ENCODE measurements around the gene PLPP1. TPM values are rescaled to one million over a fixed set of nuclear protein-coding genes. Genes with fewer than 3 reads are reported as not detected.
"Not testable (repeated sequence)": the region's sequence is repeated elsewhere in the genome, so short reads cannot be mapped to it uniquely, and the experiment has no call there.

Gene PLPP1
- total RNA-seq, 1 donor, result 7.2 TPM

DNA sequence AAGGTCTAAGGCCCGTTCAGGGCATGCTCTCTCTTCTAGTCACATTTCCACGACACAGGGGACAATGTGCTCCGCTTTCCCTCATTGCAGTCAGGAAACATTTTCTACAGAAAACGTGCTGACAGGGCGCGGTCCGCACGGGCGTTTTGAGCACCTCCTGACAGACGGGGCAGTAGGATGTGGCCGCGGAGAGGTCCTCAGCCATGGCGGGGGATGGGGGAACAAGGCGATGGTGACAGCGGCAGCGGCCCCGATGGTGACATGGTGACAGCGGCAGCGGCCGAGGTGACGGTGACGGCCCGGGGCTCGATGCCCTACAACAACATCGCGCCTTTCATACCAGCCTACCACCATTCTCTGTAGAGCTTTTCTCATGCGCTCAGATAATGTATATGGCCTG, 4.1 kb downstream of the PLPP1 start:
- Histone ChIP-seq H3K4me1 (ENCODE audit: insufficient read depth, low read length) (peaks cover 13% of the 10 kb centered on the region), H3K4me3 (ENCODE audit: low read length) (no peak overlapping the region), H3K9me3 (ENCODE audit: low read depth, low read length) (no peaks in the 10 kb centered on the region), H3K27me3 (ENCODE audit: insufficient read depth, low read length) (peaks cover 9% of the 10 kb centered on the region)

DNA sequence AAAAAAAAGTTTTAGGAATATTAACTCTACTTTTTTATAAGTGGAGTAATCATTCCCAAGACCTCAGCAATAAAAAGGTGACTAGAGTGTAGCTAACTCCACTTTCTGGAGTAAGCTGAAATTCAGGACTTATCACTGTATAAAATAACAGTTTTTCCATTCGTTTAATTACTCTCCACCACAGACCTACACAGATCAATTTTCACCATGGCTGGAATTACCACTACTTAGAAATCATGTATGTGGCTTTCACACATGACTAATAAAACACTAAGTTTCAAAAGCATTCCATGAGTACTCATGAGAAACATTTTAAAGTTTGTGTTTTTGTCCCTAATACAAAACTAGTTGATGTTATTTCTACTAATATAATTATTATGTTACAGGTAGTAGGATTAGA, 9.9 kb downstream of the PLPP1 start:
- Histone ChIP-seq H3K9me3 (ENCODE audit: low read depth, low read length) (no peaks in the 10 kb centered on the region), H3K4me1 (ENCODE audit: insufficient read depth, low read length) (no peaks in the 10 kb centered on the region), H3K27me3 (ENCODE audit: insufficient read depth, low read length) (no peaks in the 10 kb centered on the region), H3K4me3 (ENCODE audit: low read length) (no peak overlapping the region)

DNA sequence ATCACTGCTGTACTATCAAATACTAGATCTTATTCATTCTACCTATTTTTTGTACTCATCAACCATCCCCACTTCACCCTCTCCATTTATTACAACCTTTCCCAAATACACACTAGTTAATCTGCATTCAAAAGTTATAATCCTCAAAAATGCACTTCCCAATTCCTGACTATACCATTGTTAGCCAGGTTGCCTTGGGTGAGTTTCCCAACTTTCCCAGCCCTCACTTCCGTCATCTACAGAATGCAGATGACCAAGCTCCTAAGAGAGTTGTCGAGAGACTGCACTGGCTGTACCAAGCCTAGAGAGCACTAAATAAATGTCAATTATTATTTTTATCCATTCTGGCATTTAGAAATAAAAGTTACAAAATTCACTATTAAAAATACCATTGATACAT, 11.5 kb downstream of the PLPP1 start:
- Histone ChIP-seq H3K4me3 (ENCODE audit: low read length) (no peak overlapping the region), H3K27me3 (ENCODE audit: insufficient read depth, low read length) (no peaks in the 10 kb centered on the region), H3K4me1 (ENCODE audit: insufficient read depth, low read length) (no peaks in the 10 kb centered on the region), H3K9me3 (ENCODE audit: low read depth, low read length) (no peaks in the 10 kb centered on the region)

DNA sequence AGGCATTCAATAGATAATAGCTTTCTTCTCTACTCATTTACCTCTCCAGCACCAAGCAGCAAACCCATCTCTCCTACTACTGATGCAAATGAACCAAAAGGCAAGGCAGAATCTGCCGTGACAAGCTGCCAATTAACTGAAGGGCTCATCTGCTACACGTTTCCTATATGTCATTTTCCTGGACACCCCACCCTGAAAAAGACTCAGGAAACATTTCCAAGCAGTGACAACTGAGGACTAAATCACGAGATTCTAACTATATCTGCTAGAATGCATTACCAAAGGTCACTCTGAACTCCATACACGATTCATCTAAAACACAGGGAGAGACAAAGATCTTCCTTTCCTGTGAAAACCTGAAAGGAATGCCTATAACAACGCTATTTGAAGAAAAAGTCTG, 12.9 kb downstream of the PLPP1 start:
- Histone ChIP-seq H3K4me1 (ENCODE audit: insufficient read depth, low read length) (no peaks in the 10 kb centered on the region), H3K27me3 (ENCODE audit: insufficient read depth, low read length) (no peaks in the 10 kb centered on the region), H3K9me3 (ENCODE audit: low read depth, low read length) (no peaks in the 10 kb centered on the region), H3K4me3 (ENCODE audit: low read length) (no peak overlapping the region)

DNA sequence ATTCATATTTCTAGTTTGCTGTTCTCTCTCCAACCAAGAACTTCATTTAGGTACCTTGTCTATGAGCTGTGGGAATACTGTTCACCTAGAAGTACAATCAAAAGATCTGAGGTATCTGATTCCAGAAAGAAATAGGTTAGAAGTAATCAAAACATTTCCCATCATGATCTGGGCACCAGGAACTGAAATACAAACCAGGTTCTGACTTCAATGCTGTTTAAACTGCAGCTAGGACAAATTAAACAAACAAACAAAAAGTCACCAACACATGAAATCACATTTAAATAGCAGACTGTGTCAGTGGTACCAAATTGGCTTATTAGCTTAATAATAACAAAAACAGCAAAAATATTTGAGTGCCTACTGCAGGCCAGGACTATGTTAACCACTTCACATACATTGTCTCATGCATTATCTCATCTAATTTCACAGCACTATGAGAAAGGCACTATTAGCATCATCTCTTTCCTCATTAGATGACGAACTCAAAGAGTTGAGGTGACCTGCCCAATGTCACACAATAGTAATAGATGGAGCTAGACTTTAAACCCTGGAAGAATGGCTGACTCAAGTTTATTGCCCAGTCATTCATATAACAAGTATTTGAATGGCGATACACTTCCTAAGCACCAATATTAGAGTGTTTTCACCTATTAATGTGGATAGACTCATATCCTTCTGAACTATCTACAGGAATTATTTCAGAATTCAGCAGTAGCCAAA, 14.5 kb downstream of the PLPP1 start:
- Histone ChIP-seq H3K4me3 (ENCODE audit: low read length) (no peak overlapping the region), H3K4me1 (ENCODE audit: insufficient read depth, low read length) (no peaks in the 10 kb centered on the region), H3K9me3 (ENCODE audit: low read depth, low read length) (no peaks in the 10 kb centered on the region), H3K27me3 (ENCODE audit: insufficient read depth, low read length) (no peaks in the 10 kb centered on the region)

DNA sequence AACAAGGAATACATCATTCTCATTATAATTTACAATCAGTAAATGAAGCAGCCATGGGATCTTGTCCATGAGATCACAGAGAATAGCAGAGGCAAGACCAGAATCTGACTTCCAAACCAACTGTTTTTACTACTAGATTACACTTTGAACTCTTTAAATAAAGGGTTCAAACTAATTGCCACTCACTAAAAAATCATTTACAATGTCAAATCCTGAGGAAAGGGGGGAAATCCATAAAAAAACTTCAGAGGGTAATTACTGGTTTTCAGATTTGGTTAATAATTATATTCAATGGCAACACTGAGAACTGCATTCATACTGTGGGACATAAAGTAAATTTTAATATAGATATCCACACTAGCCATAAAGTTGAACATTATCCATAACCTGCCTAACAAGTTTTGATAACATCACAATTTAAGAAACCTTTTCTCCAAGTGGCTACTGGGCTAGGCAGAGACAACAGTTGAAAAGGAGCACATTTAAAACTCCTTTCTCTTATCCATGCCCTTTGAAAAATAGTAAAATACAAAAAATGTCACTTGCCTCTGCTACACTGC, 15.9 kb downstream of the PLPP1 start:
- H3K9me3 ChIP-seq (ENCODE audit: low read depth, low read length), result no peaks in the 10 kb centered on the region
- H3K4me1 ChIP-seq (ENCODE audit: insufficient read depth, low read length), result no peaks in the 10 kb centered on the region
- H3K4me3 ChIP-seq (ENCODE audit: low read length), result no peak overlapping the region
- no peaks in the 10 kb centered on the region for H3K27me3 ChIP-seq (ENCODE audit: insufficient read depth, low read length)

DNA sequence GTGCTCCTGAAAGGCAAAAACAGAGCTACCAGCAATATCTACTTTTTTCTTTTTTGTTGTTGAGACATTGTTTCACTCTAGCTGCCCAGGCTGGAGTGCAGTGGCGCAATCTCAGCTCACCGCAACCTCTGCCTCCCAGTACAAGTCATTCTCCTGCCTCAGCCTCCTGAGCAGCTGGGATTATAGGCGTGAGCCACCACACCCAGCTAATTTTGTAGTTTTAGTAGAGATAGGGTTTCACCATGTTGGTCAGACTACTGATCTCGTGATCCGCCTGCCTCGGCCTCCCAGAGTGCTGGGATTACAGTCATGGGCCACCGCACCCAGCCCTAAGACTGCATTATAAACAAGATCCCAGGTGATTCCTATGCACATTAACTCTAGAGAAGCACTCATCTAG, 17.0 kb downstream of the PLPP1 start:
- no peaks in the 10 kb centered on the region for H3K4me1 ChIP-seq (ENCODE audit: insufficient read depth, low read length)
- H3K4me3 ChIP-seq (ENCODE audit: low read length), result no peak overlapping the region
- no peaks in the 10 kb centered on the region for H3K9me3 ChIP-seq (ENCODE audit: low read depth, low read length)
- no peaks in the 10 kb centered on the region for H3K27me3 ChIP-seq (ENCODE audit: insufficient read depth, low read length)

DNA sequence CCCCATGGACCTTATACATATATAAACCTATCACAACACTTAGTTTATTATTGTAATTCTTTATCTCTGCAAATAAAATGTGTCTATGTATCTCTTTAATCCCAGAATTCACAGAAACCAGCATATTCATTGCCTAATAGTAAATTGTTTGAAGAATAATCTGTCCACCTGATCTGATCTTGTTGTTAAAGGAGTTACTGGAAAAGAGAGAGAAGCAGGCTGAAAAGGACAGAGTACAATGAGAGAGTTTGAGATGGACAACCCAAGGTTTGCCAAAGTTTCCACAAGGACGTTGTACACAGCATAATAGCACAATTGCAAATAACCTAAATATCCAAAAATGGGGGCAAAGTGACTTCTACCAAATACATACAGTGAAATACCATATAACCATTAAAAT, 23.8 kb downstream of the PLPP1 start:
- no peak overlapping the region for H3K4me3 ChIP-seq (ENCODE audit: low read length)
- no peaks in the 10 kb centered on the region for H3K4me1 ChIP-seq (ENCODE audit: insufficient read depth, low read length)
- H3K9me3 ChIP-seq (ENCODE audit: low read depth, low read length), result no peaks in the 10 kb centered on the region

DNA sequence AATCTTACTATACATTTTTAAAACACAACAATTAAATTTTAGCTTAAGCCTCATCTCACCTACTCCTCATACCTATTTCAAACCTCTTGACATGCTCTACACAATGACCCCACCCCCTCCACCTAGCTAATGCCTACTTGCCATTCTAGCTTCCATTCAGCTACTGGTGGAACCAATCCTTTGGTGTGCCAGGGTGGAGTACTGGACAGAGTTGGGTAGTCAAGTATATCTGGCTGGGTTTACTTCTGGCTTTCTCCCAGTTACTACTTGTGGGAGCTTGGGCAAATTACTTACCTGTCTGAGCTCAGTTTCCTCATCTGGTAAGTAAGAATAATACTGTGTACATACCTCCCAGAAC, 24.3 kb downstream of the PLPP1 start:
- H3K27me3 ChIP-seq (ENCODE audit: insufficient read depth, low read length), result no peaks in the 10 kb centered on the region
- no peaks in the 10 kb centered on the region for H3K4me1 ChIP-seq (ENCODE audit: insufficient read depth, low read length)
- no peaks in the 10 kb centered on the region for H3K9me3 ChIP-seq (ENCODE audit: low read depth, low read length)
- H3K4me3 ChIP-seq (ENCODE audit: low read length), result no peak overlapping the region

More for the DNA sequence above, 23.8 kb downstream of the PLPP1 start:
- H3K27me3 ChIP-seq (ENCODE audit: insufficient read depth, low read length), result no peaks in the 10 kb centered on the region

DNA sequence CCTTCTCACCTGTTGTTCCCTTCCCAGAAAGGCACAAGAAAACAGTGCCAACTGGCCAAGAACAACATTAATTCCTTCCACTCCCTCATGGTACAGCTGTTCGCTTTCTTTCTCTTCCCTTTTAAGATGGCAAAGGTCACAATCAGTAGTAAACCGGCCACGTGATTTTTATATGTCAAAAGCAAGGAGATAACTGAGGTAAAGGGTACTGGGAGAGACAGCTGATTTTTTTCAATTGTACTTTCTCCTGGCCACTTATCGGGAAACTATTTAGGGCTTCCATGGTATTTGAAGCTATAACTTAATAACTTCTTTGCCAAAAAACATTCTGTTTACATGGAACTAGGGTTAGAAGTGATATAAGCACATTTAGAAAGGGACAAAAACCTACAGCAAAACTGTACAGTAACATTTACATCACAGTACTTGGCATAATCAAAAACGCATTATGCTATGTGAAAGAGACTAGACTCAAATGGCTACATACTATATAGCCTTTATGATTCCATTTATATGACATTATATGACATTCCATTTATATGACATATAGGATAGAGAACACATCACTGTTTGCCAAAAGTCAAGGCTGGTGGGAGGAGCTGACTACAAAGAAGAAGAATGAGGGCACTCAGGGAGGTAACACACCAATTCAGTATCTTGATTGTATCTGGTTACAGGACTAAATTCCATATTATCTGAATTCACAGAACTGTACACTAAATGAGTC, 24.8 kb downstream of the PLPP1 start:
- H3K4me3 ChIP-seq (ENCODE audit: low read length), result no peak overlapping the region
- H3K27me3 ChIP-seq (ENCODE audit: insufficient read depth, low read length), result no peaks in the 10 kb centered on the region
- H3K9me3 ChIP-seq (ENCODE audit: low read depth, low read length), result no peaks in the 10 kb centered on the region
- H3K4me1 ChIP-seq (ENCODE audit: insufficient read depth, low read length), result no peaks in the 10 kb centered on the region

DNA sequence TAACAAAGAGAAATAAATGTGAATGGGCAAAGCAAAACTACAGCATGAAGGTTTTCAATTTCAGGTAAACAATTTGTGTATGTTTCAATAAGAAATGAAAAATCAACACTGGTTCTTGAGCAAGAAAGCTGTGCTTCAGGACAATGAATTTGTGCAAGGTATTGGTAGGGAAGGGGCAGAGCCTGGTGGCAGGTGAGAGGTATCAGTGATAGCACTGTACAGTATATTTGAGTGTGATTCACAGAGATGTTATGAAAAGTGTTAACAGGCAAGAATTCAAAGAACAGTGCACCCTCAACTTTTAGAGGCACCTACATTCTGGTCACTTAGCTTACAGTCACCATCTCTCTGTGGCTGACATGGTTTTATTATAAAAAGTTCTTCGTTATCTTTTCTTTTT, 25.7 kb downstream of the PLPP1 start:
- Histone ChIP-seq H3K9me3 (ENCODE audit: low read depth, low read length) (no peaks in the 10 kb centered on the region), H3K27me3 (ENCODE audit: insufficient read depth, low read length) (no peaks in the 10 kb centered on the region), H3K4me3 (ENCODE audit: low read length) (no peak overlapping the region), H3K4me1 (ENCODE audit: insufficient read depth, low read length) (no peaks in the 10 kb centered on the region)

DNA sequence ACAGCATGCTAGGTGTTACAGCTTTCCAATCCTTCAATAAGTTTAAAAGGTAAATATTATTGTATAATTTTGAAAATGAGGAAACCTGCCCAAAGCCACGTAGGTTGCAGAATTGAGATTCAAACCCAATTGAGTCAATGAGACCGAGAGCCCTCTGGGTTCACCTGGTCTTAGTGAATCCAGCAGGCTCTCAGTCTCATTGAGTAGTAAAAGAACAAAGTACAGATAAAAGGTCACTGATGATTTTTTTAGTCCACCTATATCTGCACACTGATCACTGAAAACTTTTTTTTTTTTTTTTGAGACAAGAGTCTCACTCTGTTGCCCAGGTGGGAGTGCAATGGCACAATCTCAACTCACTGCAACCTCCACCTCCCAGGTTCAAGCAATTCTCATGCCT, 27.2 kb downstream of the PLPP1 start:
- Histone ChIP-seq H3K9me3 (ENCODE audit: low read depth, low read length) (no peaks in the 10 kb centered on the region), H3K27me3 (ENCODE audit: insufficient read depth, low read length) (no peaks in the 10 kb centered on the region), H3K4me3 (ENCODE audit: low read length) (no peak overlapping the region), H3K4me1 (ENCODE audit: insufficient read depth, low read length) (no peaks in the 10 kb centered on the region)

DNA sequence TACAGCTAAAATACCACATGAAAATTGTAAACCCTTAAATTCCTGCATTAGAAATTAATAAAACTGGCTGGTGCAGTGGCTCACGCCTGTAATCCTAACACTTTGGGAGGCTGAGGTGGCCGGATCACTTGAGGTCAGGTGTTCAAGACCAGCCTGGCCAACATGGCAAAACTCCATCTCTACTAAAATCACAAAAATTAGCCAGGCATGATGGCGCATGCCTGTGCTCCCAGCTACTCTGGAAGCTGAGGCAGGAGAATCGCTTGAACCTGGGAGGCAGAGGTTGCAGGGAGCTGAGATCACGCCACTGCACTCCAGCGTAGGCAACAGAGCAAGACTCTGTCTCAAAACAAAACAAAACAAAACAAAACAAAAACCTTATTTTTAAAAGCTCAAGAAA, 29.1 kb downstream of the PLPP1 start:
- not testable (repeated sequence) for H3K4me3 ChIP-seq (ENCODE audit: low read length); H3K27me3 ChIP-seq (ENCODE audit: insufficient read depth, low read length); H3K9me3 ChIP-seq (ENCODE audit: low read depth, low read length); H3K4me1 ChIP-seq (ENCODE audit: insufficient read depth, low read length)

DNA sequence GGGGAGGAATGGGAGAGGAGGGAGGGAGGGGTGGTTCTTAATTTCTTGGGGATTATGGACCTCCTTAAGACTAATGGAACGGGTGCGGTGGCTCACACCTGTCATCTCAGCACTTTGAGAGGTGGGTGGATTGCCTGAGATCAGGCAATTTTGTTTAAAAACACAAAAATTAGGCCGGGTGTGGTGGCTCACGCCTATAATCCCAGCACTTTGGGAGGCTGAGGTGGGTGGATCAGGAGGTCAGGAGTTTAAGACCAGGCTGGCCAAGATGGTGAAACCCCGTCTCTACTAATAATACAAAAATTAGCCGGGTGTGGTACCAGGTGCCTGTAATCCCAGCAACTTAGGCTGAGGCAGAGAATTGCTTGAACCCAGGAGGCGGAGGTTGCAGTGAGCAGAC, 30.8 kb downstream of the PLPP1 start:
- not testable (repeated sequence) for H3K27me3 ChIP-seq (ENCODE audit: insufficient read depth, low read length); H3K9me3 ChIP-seq (ENCODE audit: low read depth, low read length); H3K4me1 ChIP-seq (ENCODE audit: insufficient read depth, low read length); H3K4me3 ChIP-seq (ENCODE audit: low read length)

DNA sequence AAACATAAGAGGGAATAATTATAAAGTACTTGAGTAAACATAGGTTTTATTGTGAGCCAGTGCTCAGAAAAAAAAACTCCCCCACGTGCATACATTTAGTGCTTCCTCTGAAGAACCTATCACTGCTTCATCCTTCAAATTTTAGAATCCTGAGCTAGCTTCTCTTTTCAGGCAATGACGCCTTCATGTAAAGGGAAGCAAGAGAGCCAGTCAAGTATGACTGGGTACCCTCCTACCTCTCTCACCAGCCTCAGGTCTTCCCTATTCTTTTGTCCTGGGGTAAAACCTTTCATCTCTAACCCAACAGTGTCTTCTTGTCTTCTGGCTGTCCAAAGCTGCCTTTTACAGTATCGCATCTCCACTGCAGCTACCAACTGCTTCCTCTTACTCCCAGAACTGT, 32.0 kb downstream of the PLPP1 start:
- no peaks in the 10 kb centered on the region for H3K4me1 ChIP-seq (ENCODE audit: insufficient read depth, low read length)
- no peaks in the 10 kb centered on the region for H3K27me3 ChIP-seq (ENCODE audit: insufficient read depth, low read length)
- H3K4me3 ChIP-seq (ENCODE audit: low read length), result no peak overlapping the region
- no peaks in the 10 kb centered on the region for H3K9me3 ChIP-seq (ENCODE audit: low read depth, low read length)

DNA sequence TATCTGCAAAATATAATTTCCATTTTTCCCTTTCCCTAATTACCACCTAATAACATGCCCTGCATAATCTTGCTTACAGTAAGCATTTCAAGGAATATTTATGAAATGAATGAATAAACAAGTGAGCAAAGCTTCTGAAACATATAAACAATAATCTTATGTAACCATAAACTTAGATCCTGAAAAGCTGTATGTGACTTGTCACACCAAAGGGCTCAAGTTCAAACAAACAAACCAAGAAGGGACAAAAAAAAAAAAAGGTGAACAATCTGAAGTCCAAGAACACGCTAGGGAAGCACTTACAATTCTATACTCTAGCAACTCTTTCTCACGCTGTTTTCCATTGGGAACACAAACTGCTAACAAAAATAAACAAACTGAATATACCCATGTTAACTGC, 36.3 kb downstream of the PLPP1 start:
- no peak overlapping the region for H3K4me3 ChIP-seq (ENCODE audit: low read length)
- H3K9me3 ChIP-seq (ENCODE audit: low read depth, low read length), result no peaks in the 10 kb centered on the region
- no peaks in the 10 kb centered on the region for H3K27me3 ChIP-seq (ENCODE audit: insufficient read depth, low read length)
- no peaks in the 10 kb centered on the region for H3K4me1 ChIP-seq (ENCODE audit: insufficient read depth, low read length)
